ENCODE results near the gene LAMTOR2. TPM values are rescaled to one million over a fixed set of nuclear protein-coding genes. Genes with fewer than 3 reads are reported as not detected.

LAMTOR2 gene
- total and polyA plus RNA-seq, 2 of the 4 experiments (the other 2 are of a cell fraction) = 50.0 to 89.0 TPM

DNA sequence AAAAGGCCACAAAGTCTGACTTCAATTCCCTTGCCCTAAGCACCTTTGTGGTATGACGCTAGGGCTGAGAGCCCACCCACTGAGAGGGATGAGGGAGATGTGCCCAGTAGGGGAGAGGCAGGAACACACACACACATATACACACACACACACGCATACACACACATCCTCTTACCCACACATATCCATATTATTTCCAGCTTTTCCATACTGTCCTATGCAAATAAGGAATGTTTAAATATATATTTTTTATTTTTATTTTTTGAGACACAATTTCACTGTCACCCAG lies 9.4 kb downstream of the LAMTOR2 start:
- Histone ChIP-seq H3K79me1 (ENCODE audit: low read depth in 1 of 2, low read length in 2 of 2) (no peaks in the 10 kb centered on the region), H3K4ac (ENCODE audit: low read depth, low read length) (no peak overlapping the region), H2BK20ac (ENCODE audit: low read depth, low read length) (no peak overlapping the region), H3K27ac (ENCODE audit: insufficient read depth, low read length) (no peak overlapping the region), H3K4me1 (ENCODE audit: control insufficient read depth, insufficient read depth, low read length) (peaks cover 5% of the 10 kb centered on the region), H3K56ac (ENCODE audit: extremely low read depth, insufficient read depth, low read length) (no peak overlapping the region), H2AFZ (replicated peaks; ENCODE audit: low read length, poor library complexity) (no peak overlapping the region), H3K14ac (replicated peaks; ENCODE audit: low read depth, low read length) (no peak overlapping the region), H3K9ac (ENCODE audit: low read depth, low read length) (no peak overlapping the region), H4K91ac (ENCODE audit: insufficient read depth, low read depth, low read length) (no peak overlapping the region), H3K18ac (ENCODE audit: low read depth, low read length) (no peak overlapping the region), H2BK5ac (ENCODE audit: low read depth, low read length, poor library complexity, severe bottlenecking) (no peak overlapping the region), H3K4me2 (ENCODE audit: low read depth, low read length) (no peak overlapping the region), H4K8ac (ENCODE audit: low read depth in 2 of 2, low read length in 2 of 2) (no peak overlapping the region), H3K9me3 (ENCODE audit: control insufficient read depth, insufficient read depth, low read length) (no peaks in the 10 kb centered on the region), H3K27me3 (ENCODE audit: control insufficient read depth, insufficient read depth, low read length) (no peaks in the 10 kb centered on the region), H4K20me1 (ENCODE audit: insufficient read depth, low read length) (no peaks in the 10 kb centered on the region), H2AK5ac (ENCODE audit: low read depth, low read length) (peak overlapping the region; percentile 68; the same call in 1 of the 2 replicates), H3K4me3 (ENCODE audit: insufficient read depth, low read depth, low read length) (no peak overlapping the region), H2BK15ac (ENCODE audit: low read depth, low read length) (no peak overlapping the region), H3K23ac (ENCODE audit: low read depth, low read length) (no peak overlapping the region), H2BK120ac (ENCODE audit: low read depth, low read length) (no peak overlapping the region), H3K36me3 (ENCODE audit: control insufficient read depth, insufficient read depth, low read length) (no peaks in the 10 kb centered on the region), H2AK9ac (replicated peaks; ENCODE audit: low read depth, low read length, poor library complexity) (no peak overlapping the region), H3K9me1 (ENCODE audit: insufficient read depth, low read length) (peaks cover 2% of the 10 kb centered on the region; the same call in 1 of the 2 replicates), H4K5ac (ENCODE audit: low read depth, low read length) (no peak overlapping the region; the same call in 1 of the 2 replicates)
- ATAC-seq (ENCODE audit: low read depth) (peak; percentile 7), DNase-seq (peak; percentile 43)
- POLR2A ChIA-PET (ENCODE audit: unreplicated experiment) = no interaction called here
- CTCF ChIA-PET = interaction anchor here (0.6 kb wide), 1 partner anchor 66 kb away, joined by 3 read pairs; no protein-coding TSS in a partner anchor
- no CpG with 5 or more reads among the region's 2 CpGs for WGBS, 2 experiments (ENCODE audit: extremely low coverage in 2 of 2, insufficient read length in 1 of 2)
- dilution Hi-C loops (cut with HindIII; ENCODE audit: low sequenced_read_pairs, unreplicated experiment) = no loop called here
- BruUV-seq (replicated peaks) = no TSS peak
- in situ Hi-C loops (cut with MboI; ENCODE audit: low sequenced_read_pairs) = no loop called here
- intact Hi-C loops (cut with micrococcal nuclease) = no loop called here
- no peak for TF ChIP-seq MAFK (IDR thresholded peaks at IDR 0.05; ENCODE audit: low read depth, low read length)
